Stimulated activated CD4-positive, alpha-beta T cell treated with anti-CD3 and anti-CD28 coated beads, Interleukin-12 subunit alpha, Interleukin-12 subunit beta, amount 100 ng/mL, for 48 hours (primary cell): ENCODE results near the gene SLC12A6.

Source experiments
- DNase-seq, 3 donors: peaks; one replicate each; pipeline ENCODE4 v3.0.0-alpha.2; 2020; ENCODE audit warnings: low read depth in 2 of 3, low spot score in 1 of 3

Gene SLC12A6

GRCh38 chr15:34332553-34333120 is 4.9 kb downstream of the SLC12A6 start:
- DNase-seq = no peak

GRCh38 chr15:34331809-34332208 is 5.8 kb downstream of the SLC12A6 start:
- no peak for DNase-seq

GRCh38 chr15:34330279-34330678 is 7.3 kb downstream of the SLC12A6 start:
- DNase-seq = no peak

GRCh38 chr15:34329006-34329405 is 8.6 kb downstream of the SLC12A6 start:
- no peak for DNase-seq

- no peak for DNase-seq
Measured at GRCh38 chr15:34327906-34328305, 9.7 kb downstream of the SLC12A6 start.

GRCh38 chr15:34325368-34325767 is 12.2 kb downstream of the SLC12A6 start:
- no peak for DNase-seq

- no peak for DNase-seq
Measured at GRCh38 chr15:34324933-34325332, 12.6 kb downstream of the SLC12A6 start.

- DNase-seq = no peak
Measured at GRCh38 chr15:34323217-34323616, 14.4 kb downstream of the SLC12A6 start.

GRCh38 chr15:34318277-34319079 is 19.1 kb downstream of the SLC12A6 start:
- no peak for DNase-seq

GRCh38 chr15:34314491-34315490 is 22.8 kb downstream of the SLC12A6 start:
- DNase-seq = no peak

- no peak for DNase-seq
Measured at GRCh38 chr15:34311563-34311962, 26.0 kb downstream of the SLC12A6 start.

GRCh38 chr15:34304613-34305012 is 33.0 kb downstream of the SLC12A6 start:
- DNase-seq = no peak

GRCh38 chr15:34301058-34301457 is 36.5 kb downstream of the SLC12A6 start:
- DNase-seq = no peak

GRCh38 chr15:34297059-34297458 is 40.5 kb downstream of the SLC12A6 start:
- no peak for DNase-seq

- DNase-seq = no peak
Measured at GRCh38 chr15:34292621-34293020, 45.0 kb downstream of the SLC12A6 start.

GRCh38 chr15:34284937-34285336 is 52.6 kb downstream of the SLC12A6 start:
- DNase-seq = no peak

GRCh38 chr15:34282384-34282783 is 55.2 kb downstream of the SLC12A6 start:
- no peak for DNase-seq

- DNase-seq = no peak
Measured at GRCh38 chr15:34280193-34280592, 57.4 kb downstream of the SLC12A6 start.

- no peak for DNase-seq
Measured at GRCh38 chr15:34279368-34279767, 58.2 kb downstream of the SLC12A6 start.

- DNase-seq = no peak
Measured at GRCh38 chr15:34275721-34276120, 61.9 kb downstream of the SLC12A6 start.

GRCh38 chr15:34275154-34275553 is 62.4 kb downstream of the SLC12A6 start:
- DNase-seq = no peak

- DNase-seq = no peak
Measured at GRCh38 chr15:34271493-34271892, 66.1 kb downstream of the SLC12A6 start.
